SK-N-MC (cell line): ENCODE data around the gene SPEF2.

Experiments used
- EZH2 ChIP-seq: fragments of 200-600 bp; sonication (generic); IDR thresholded peaks from one replicate; pipeline ENCODE4 v1.6.1; 2017; ENCODE audit warnings: antibody characterized with exemption
- FOXP2 ChIP-seq: optimal IDR thresholded peaks from 2 replicates; pipeline ENCODE3; 2011; ENCODE audit warnings: mild to moderate bottlenecking, moderate library complexity; ENCODE audit not compliant: insufficient read depth; ENCODE audit errors: extremely low read length, control extremely low read depth

GRCh38 chr5:35780236-35780635 lies 162.6 kb downstream of the SPEF2 start:
- TF ChIP-seq EZH2 (no peak), FOXP2 (no peak)
